Natural killer cell (primary cell): Measurements from ENCODE around the gene BLACAT1. TPM values are rescaled to one million over a fixed set of nuclear protein-coding genes. Genes with fewer than 3 reads are reported as not detected.
A peak's percentile ranks its signal among the peaks of the same experiment; 100 is the strongest.

ENCODE experiments used
- ATAC-seq, 3 donors: fragments of 150-1000 bp in 2 of 3; fragments of 200-7000 bp in 1 of 3; cut with Tn5 transposase; 1 replicate in 1 of 3; 2 replicates in 2 of 3; pipeline ENCODE4 v1.10.0; 2021; ENCODE audit warnings: mild to moderate bottlenecking in 2 of 3, moderate library complexity in 2 of 3
- DNase-seq, 2 donors: peaks; one replicate each; pipeline versions ENCODE4 v3.0.0 to v3.0.0-alpha.2; 2013 to 2021; ENCODE audit warnings: mixed read lengths in 1 of 2
- H3K27ac ChIP-seq: one replicate; pipeline ENCODE4 v1.5.1; 2013; ENCODE audit warnings: mild to moderate bottlenecking, low read length
- H3K27me3 ChIP-seq: one replicate; pipeline ENCODE4 v1.6.1; 2013; ENCODE audit warnings: low read length; ENCODE audit not compliant: control insufficient read depth, insufficient read depth
- H3K36me3 ChIP-seq: one replicate; pipeline ENCODE4 v1.6.1; 2013; ENCODE audit warnings: low read length; ENCODE audit not compliant: control insufficient read depth, insufficient read depth
- H3K4me1 ChIP-seq: one replicate; pipeline ENCODE4 v1.6.1; 2013; ENCODE audit warnings: low read length; ENCODE audit not compliant: control insufficient read depth, insufficient read depth
- H3K4me3 ChIP-seq: one replicate; pipeline ENCODE4 v1.5.1; 2013; ENCODE audit warnings: low read length
- H3K9me3 ChIP-seq: one replicate; pipeline ENCODE4 v1.6.1; 2013; ENCODE audit warnings: low read length; ENCODE audit not compliant: control insufficient read depth, insufficient read depth
- H3K27ac Mint-ChIP-seq, 2 donors: one replicate each; pipeline ENCODE4 v1.8.0; 2022; ENCODE audit warnings: mild to moderate bottlenecking in 2 of 2, mixed read lengths in 2 of 2, moderate library complexity in 1 of 2
- H3K27me3 Mint-ChIP-seq, 2 donors: one replicate each; pipeline ENCODE4 v1.8.0; 2022; ENCODE audit warnings: low read depth in 2 of 2, mixed read lengths in 2 of 2
- H3K36me3 Mint-ChIP-seq: one replicate; pipeline ENCODE4 v1.8.0; 2022; ENCODE audit warnings: mixed read lengths
- H3K4me1 Mint-ChIP-seq, 2 donors: one replicate each; pipeline ENCODE4 v1.8.0; 2022; ENCODE audit warnings: mixed read lengths in 2 of 2
- H3K4me3 Mint-ChIP-seq: one replicate; pipeline ENCODE4 v1.8.0; 2022; ENCODE audit warnings: mild to moderate bottlenecking, moderate library complexity, mixed read lengths
- H3K9me3 Mint-ChIP-seq, 2 donors: one replicate each; pipeline ENCODE4 v1.8.0; 2022; ENCODE audit warnings: mixed read lengths in 2 of 2
- CTCF ChIP-seq: fragments of 200-600 bp; IDR thresholded peaks from one replicate; pipeline ENCODE4 v1.8.0; 2022; ENCODE audit warnings: antibody characterized with exemption
- WGBS: methylation state at CpG from one replicate; pipeline ENCODE4 v1.1.7; 2013; ENCODE audit warnings: missing lambda C conversion rate; ENCODE audit not compliant: insufficient coverage; 5-methylcytosine and 5-hydroxymethylcytosine counted together
- intact Hi-C: fragments of 100-400 bp; cut with micrococcal nuclease; formaldehyde crosslinking; loops from one replicate; pipeline ENCODE4 v1.14.2; 2022
- total RNA-seq, 4 donors: library from RNA; stranded (reverse); fragments of 120-200 nt in 1 of 4; gene quantifications; one replicate each; pipeline versions ENCODE4 v1.2.3 to v1.2.4, GENCODE V29; 2013 to 2022

BLACAT1 gene
- total RNA-seq, 3 donors from 2014 or later (not counting 1 experiment from before 2014, with no cell fraction given) = 0.09 to 0.13 TPM; not detected in 1

- no peaks in the 10 kb centered on the region for H3K36me3 Mint-ChIP-seq
- WGBS = 54% methylated on average over 2 of the region's 2 CpGs
- Histone ChIP-seq H3K27me3 (peaks cover 4% of the 10 kb centered on the region), H3K36me3 (no peaks in the 10 kb centered on the region), H3K4me3 (no peak overlapping the region), H3K27ac (no peak overlapping the region), H3K4me1 (peaks cover 8% of the 10 kb centered on the region), H3K9me3 (no peaks in the 10 kb centered on the region)
- H3K4me1 Mint-ChIP-seq = peaks cover 0 to 16% of the 10 kb centered on the region in 2 donors
- H3K9me3 Mint-ChIP-seq = no peaks in the 10 kb centered on the region
- H3K27ac Mint-ChIP-seq = no peak overlapping the region
- no peak for ATAC-seq
- H3K4me3 Mint-ChIP-seq = no peak overlapping the region
- TF ChIP-seq CTCF = no peak
- intact Hi-C loops = no loop called here
- peaks cover 25 to 41% of the 10 kb centered on the region in 2 donors for H3K27me3 Mint-ChIP-seq
- no peak for DNase-seq
These were observed 36.4 kb upstream of the BLACAT1 start for GRCh38 chr1:205492201-205492667.

- H3K27ac ChIP-seq = no peak overlapping the region
- H3K27ac Mint-ChIP-seq = no peak overlapping the region
These were observed 35.9 kb upstream of the BLACAT1 start for GRCh38 chr1:205491794-205492193.

GRCh38 chr1:205488074-205488723, 32.4 kb upstream of the BLACAT1 start:
- peak; percentile 69 for TF ChIP-seq CTCF
- H3K9me3 ChIP-seq = no peaks in the 10 kb centered on the region
- H3K27ac Mint-ChIP-seq = no peak overlapping the region
- peaks cover 29% of the 10 kb centered on the region for H3K4me1 ChIP-seq
- H3K27me3 ChIP-seq = peaks cover 4% of the 10 kb centered on the region
- no peak overlapping the region for H3K27ac ChIP-seq
- no peaks in the 10 kb centered on the region for H3K36me3 ChIP-seq
- no peak overlapping the region for H3K4me3 Mint-ChIP-seq
- WGBS = 43% methylated on average over 9 of the region's 9 CpGs
- DNase-seq (peak in 1 of 2 donors; percentile 78), ATAC-seq (peak; percentile 62 to 70 (median 66))
- peaks cover 17 to 31% of the 10 kb centered on the region in 2 donors for H3K27me3 Mint-ChIP-seq
- intact Hi-C loops = loop anchor here (1.0 kb wide), 1 partner anchor 36 kb away; no protein-coding TSS in a partner anchor
- no peaks in the 10 kb centered on the region for H3K9me3 Mint-ChIP-seq
- H3K4me3 ChIP-seq = no peak overlapping the region
- no peaks in the 10 kb centered on the region for H3K36me3 Mint-ChIP-seq
- H3K4me1 Mint-ChIP-seq = peaks cover 20 to 34% of the 10 kb centered on the region in 2 donors

More at GRCh38 chr1:205491794-205492193, 35.9 kb upstream of the BLACAT1 start:
- Mint-ChIP-seq H3K9me3 (no peaks in the 10 kb centered on the region), H3K4me1 (peaks cover 0 to 16% of the 10 kb centered on the region in 2 donors), H3K27me3 (peaks cover 26 to 41% of the 10 kb centered on the region in 2 donors), H3K36me3 (no peaks in the 10 kb centered on the region), H3K4me3 (no peak overlapping the region)
- Histone ChIP-seq H3K36me3 (no peaks in the 10 kb centered on the region), H3K27me3 (peaks cover 4% of the 10 kb centered on the region), H3K9me3 (no peaks in the 10 kb centered on the region), H3K4me3 (no peak overlapping the region), H3K4me1 (peaks cover 8% of the 10 kb centered on the region)
- no peak for ATAC-seq
- DNase-seq = no peak
- WGBS = 83% methylated on average over 3 of the region's 4 CpGs
- intact Hi-C loops = no loop called here
- no peak for TF ChIP-seq CTCF
